PFSK-1 (cell line): Measurements from ENCODE around the gene OR9I1.

Source experiments
- FOXP2 ChIP-seq: optimal IDR thresholded peaks from 2 replicates; pipeline ENCODE3; 2011; ENCODE audit warnings: borderline replicate concordance, control low read depth, inconsistent platforms; ENCODE audit not compliant: insufficient read depth; ENCODE audit errors: extremely low read length, extremely low read depth
- POLR2AphosphoS5 ChIP-seq: IDR thresholded peaks from 2 replicates; pipeline ENCODE4 v1.6.1; 2012; ENCODE audit warnings: low read depth, mild to moderate bottlenecking, control low read depth, low read length, moderate library complexity
- REST ChIP-seq, 2 experiments: IDR thresholded peaks; 2 replicates each; pipeline versions ENCODE4 v1.6.1 to v1.8.0; 2011 to 2012; ENCODE audit warnings: low read depth in 2 of 2, low read length in 2 of 2, control low read depth in 1 of 2, inconsistent platforms in 1 of 2, mild to moderate bottlenecking in 1 of 2, moderate library complexity in 1 of 2; ENCODE audit not compliant: insufficient read depth in 1 of 2
- TAF1 ChIP-seq: IDR thresholded peaks from 2 replicates; pipeline ENCODE4 v1.6.1; 2012; ENCODE audit warnings: low read length, control low read depth, borderline replicate concordance; ENCODE audit not compliant: insufficient read depth

- TF ChIP-seq REST (IDR thresholded peaks at IDR 0.05; ENCODE audit: insufficient read depth in 1 of 2, low read depth in 2 of 2, low read length in 2 of 2) (no peak), TAF1 (no peak), POLR2AphosphoS5 (no peak), FOXP2 (no peak)
Measured at GRCh38 chr11:58070585-58070984, 54.7 kb downstream of the OR9I1 start.
